Measurements from ENCODE around the gene OR7A10.

DNA sequence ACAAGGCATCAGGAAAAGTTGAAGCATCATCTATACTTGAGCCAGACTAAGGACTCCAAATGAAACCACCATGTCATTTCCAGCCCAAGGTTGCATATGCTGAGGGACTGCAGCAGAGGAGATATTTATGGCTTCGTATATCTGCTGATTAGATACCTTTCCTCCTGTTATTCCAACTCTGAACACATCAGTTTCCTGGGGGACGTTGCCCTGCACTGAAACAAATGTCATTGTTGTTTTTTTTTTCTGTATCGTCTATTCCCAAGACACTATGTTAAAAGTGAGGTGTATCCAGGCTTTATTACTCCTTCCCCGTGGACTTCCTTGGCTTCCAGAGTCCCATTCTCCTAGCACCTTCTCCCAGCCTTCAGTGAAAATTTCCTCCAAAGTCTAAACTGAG, 37.3 kb upstream of the OR7A10 start, which contains the start of gene OR7A17:
- TF ChIP-seq, protein P1, sequence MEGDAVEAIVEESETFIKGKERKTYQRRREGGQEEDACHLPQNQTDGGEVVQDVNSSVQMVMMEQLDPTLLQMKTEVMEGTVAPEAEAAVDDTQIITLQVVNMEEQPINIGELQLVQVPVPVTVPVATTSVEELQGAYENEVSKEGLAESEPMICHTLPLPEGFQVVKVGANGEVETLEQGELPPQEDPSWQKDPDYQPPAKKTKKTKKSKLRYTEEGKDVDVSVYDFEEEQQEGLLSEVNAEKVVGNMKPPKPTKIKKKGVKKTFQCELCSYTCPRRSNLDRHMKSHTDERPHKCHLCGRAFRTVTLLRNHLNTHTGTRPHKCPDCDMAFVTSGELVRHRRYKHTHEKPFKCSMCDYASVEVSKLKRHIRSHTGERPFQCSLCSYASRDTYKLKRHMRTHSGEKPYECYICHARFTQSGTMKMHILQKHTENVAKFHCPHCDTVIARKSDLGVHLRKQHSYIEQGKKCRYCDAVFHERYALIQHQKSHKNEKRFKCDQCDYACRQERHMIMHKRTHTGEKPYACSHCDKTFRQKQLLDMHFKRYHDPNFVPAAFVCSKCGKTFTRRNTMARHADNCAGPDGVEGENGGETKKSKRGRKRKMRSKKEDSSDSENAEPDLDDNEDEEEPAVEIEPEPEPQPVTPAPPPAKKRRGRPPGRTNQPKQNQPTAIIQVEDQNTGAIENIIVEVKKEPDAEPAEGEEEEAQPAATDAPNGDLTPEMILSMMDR (IDR thresholded peaks at IDR 0.05), result no peak
- no peak for TF ChIP-seq POLR2A (IDR thresholded peaks at IDR 0.05)
